T-helper 2 cell treated with Interferon-gamma antibody and Interleukin-4, amounts not matched to agents 5 μg/mL and 100 μg/mL, for 36 hours (primary cell): ENCODE data around the gene PTMS.

Experiments used
- DNase-seq: peaks from one replicate; pipeline ENCODE4 v3.0.0; 2021; ENCODE audit warnings: low spot score
- H3K27ac Mint-ChIP-seq: one replicate; pipeline ENCODE4 v1.8.0; 2021; ENCODE audit warnings: mild to moderate bottlenecking, mixed read lengths
- H3K27me3 Mint-ChIP-seq: one replicate; pipeline ENCODE4 v1.8.0; 2021; ENCODE audit warnings: low read depth, mixed read lengths
- H3K36me3 Mint-ChIP-seq: one replicate; pipeline ENCODE4 v1.8.0; 2021; ENCODE audit warnings: low read depth, mixed read lengths
- H3K4me1 Mint-ChIP-seq: one replicate; pipeline ENCODE4 v1.8.0; 2021; ENCODE audit warnings: low read depth, mixed read lengths
- H3K4me3 Mint-ChIP-seq: one replicate; pipeline ENCODE4 v1.8.0; 2022; ENCODE audit warnings: mild to moderate bottlenecking, moderate library complexity, mixed read lengths
- H3K9me3 Mint-ChIP-seq: one replicate; pipeline ENCODE4 v1.8.0; 2021; ENCODE audit warnings: mixed read lengths

PTMS gene

DNA sequence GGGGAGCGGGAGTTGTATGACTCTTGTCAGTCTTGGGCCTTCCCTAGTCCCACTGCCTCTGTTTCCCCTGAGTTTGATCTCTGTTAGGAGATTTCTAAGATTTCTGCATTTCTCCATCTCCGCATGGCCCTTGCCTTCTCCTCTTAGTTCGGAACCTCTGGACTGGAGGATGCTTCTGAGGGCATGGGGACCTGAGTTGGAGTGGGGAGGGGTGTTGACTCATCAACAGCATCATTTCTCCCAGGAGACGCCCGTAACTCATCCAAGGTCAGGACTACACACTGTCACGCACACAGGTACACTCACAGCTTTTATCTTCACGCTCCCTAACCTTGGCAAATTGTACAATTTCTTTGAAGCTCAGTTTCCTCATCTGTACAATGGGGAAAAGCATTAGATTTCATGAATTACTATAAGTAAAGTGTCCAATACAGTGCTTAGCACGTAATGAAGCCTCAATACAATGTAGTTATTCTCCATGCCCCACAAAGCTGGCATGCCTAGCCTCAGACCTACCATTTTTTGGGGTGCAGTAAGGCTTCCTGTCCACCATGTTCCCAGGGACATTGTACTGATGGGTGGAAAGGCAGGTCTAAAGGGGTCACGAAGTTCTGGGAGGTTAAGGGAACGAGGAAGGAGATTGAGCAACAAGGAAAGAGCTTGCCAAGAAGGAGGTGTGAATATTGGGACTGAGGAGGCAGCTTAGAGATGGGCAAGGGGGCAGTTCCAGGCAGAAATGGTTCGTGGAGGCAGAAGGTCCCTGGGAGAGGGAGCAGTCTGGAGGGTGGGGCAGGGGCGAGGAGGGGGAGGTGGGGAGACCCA lies 5.6 kb downstream of the PTMS start:
- H3K27ac Mint-ChIP-seq, result peak overlapping the region; percentile 73
- H3K4me1 Mint-ChIP-seq, result peaks cover 58% of the 10 kb centered on the region
- DNase-seq, result no peak
- H3K27me3 Mint-ChIP-seq, result no peaks in the 10 kb centered on the region
- H3K36me3 Mint-ChIP-seq, result peaks cover 2% of the 10 kb centered on the region
- H3K9me3 Mint-ChIP-seq, result no peaks in the 10 kb centered on the region
- H3K4me3 Mint-ChIP-seq, result peak overlapping the region; percentile 70

DNA sequence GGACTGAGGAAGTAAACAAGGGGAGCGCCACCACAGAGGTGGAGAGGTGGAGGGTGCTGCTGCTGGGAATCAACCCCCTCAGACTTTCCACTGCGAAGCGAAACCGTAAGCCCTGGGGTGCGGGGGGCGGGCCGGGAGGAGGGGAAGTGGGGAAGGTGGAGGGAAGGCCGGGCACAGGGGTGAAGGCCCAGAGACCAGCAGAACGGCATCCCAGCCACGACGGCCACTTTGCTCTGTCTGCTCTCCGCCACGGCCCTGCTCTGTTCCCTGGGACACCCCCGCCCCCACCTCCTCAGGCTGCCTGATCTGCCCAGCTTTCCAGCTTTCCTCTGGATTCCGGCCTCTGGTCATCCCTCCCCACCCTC lies 6.2 kb downstream of the PTMS start, which contains the start of gene LAG3:
Gene LAG3 (plus strand): TSS at position 190 of the 365 bp plus-strand sequence. CDS start 333 bp downstream, outside the sequence.
- H3K9me3 Mint-ChIP-seq, result no peaks in the 10 kb centered on the region
- peak within 1 kb of the TSS; percentile 73 for H3K27ac Mint-ChIP-seq
- DNase-seq, result peak; percentile 63
- peaks cover 53% of the 10 kb centered on the region for H3K4me1 Mint-ChIP-seq
- peak within 1 kb of the TSS; percentile 70 for H3K4me3 Mint-ChIP-seq
- peaks cover 2% of the 10 kb centered on the region for H3K36me3 Mint-ChIP-seq
- no peaks in the 10 kb centered on the region for H3K27me3 Mint-ChIP-seq

DNA sequence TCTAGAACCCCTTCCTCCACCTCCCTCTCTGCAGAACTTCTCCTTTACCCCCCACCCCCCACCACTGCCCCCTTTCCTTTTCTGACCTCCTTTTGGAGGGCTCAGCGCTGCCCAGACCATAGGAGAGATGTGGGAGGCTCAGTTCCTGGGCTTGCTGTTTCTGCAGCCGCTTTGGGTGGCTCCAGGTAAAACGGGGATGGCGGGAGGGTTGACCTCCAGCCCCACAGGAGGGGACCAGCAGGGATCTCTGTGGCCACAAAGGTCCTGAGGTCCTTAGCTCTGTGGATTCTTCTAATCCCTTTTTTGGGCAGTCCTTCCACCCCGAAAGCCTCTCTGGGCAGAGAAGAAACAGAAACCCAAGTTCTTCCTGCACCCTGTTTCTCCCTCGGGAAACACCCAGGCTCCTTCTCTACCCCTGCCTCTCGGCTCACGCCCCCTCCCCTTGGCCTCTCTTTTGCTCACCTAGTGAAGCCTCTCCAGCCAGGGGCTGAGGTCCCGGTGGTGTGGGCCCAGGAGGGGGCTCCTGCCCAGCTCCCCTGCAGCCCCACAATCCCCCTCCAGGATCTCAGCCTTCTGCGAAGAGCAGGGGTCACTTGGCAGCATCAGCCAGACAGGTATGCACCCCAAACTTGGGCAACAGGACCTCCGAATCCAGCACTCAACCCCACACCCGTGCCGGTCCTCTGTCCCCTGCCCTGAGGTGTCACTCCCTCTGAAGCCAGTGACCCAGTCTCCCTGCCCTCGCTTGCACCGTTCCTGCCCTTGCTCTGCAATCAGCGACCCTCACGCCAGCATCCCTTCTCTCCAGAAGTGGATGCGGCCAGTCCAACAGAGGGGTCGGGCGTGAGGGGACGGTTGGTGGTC lies 6.8 kb downstream of the PTMS start:
- Mint-ChIP-seq H3K9me3 (no peaks in the 10 kb centered on the region), H3K4me3 (peak overlapping the region; percentile 70), H3K36me3 (peaks cover 2% of the 10 kb centered on the region), H3K27ac (peak overlapping the region; percentile 56), H3K4me1 (peaks cover 49% of the 10 kb centered on the region), H3K27me3 (no peaks in the 10 kb centered on the region)
- no peak for DNase-seq

DNA sequence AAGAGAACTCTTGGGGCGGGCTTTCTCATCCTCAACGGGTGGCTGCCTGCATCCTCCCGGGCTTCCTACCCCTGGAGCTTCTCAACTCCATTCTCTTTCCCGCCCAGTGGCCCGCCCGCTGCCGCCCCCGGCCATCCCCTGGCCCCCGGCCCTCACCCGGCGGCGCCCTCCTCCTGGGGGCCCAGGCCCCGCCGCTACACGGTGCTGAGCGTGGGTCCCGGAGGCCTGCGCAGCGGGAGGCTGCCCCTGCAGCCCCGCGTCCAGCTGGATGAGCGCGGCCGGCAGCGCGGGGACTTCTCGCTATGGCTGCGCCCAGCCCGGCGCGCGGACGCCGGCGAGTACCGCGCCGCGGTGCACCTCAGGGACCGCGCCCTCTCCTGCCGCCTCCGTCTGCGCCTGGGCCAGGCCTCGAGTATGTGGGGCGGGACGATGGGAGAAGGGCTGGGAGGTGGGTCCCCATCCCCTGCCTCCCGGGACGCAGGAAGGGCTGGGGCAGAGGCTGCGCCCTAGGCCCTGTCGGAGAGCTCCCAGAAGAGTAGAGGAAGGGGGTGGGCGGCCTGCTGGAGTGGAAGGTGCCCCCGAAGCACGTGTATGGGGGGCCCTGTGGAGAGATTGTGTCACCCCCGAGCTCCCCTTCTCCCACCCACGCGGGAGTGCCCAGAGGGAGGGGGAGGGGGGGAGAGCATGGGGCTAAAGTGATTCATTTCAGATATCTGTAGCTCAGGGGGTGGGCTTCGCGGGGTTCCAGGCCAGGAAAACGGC lies 7.6 kb downstream of the PTMS start:
- H3K9me3 Mint-ChIP-seq, result no peaks in the 10 kb centered on the region
- peaks cover 47% of the 10 kb centered on the region for H3K4me1 Mint-ChIP-seq
- peak overlapping the region; percentile 54 for H3K27ac Mint-ChIP-seq
- DNase-seq, result peak; percentile 43
- peaks cover 4% of the 10 kb centered on the region for H3K36me3 Mint-ChIP-seq
- peak overlapping the region; percentile 70 for H3K4me3 Mint-ChIP-seq
- peaks cover 2% of the 10 kb centered on the region for H3K27me3 Mint-ChIP-seq

DNA sequence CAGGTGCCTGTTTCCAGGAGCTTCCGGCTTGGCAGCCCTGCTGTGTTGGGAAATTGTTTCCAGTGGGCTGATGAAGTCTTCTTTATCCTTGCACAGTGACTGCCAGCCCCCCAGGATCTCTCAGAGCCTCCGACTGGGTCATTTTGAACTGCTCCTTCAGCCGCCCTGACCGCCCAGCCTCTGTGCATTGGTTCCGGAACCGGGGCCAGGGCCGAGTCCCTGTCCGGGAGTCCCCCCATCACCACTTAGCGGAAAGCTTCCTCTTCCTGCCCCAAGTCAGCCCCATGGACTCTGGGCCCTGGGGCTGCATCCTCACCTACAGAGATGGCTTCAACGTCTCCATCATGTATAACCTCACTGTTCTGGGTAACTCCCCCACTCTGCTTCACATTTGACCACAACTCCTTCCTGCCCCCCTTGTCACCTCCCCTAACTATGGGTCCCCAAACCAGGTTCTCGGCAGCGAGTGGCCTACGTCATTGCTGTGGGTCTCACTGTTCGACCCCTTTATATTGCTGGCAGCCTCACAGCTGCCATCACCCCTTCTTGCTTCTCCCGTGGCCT lies 8.4 kb downstream of the PTMS start:
- no peak for DNase-seq
- Mint-ChIP-seq H3K4me1 (peaks cover 48% of the 10 kb centered on the region), H3K4me3 (peak overlapping the region; percentile 60), H3K27ac (peak overlapping the region; percentile 73), H3K27me3 (peaks cover 2% of the 10 kb centered on the region), H3K9me3 (no peaks in the 10 kb centered on the region), H3K36me3 (peaks cover 2% of the 10 kb centered on the region)

DNA sequence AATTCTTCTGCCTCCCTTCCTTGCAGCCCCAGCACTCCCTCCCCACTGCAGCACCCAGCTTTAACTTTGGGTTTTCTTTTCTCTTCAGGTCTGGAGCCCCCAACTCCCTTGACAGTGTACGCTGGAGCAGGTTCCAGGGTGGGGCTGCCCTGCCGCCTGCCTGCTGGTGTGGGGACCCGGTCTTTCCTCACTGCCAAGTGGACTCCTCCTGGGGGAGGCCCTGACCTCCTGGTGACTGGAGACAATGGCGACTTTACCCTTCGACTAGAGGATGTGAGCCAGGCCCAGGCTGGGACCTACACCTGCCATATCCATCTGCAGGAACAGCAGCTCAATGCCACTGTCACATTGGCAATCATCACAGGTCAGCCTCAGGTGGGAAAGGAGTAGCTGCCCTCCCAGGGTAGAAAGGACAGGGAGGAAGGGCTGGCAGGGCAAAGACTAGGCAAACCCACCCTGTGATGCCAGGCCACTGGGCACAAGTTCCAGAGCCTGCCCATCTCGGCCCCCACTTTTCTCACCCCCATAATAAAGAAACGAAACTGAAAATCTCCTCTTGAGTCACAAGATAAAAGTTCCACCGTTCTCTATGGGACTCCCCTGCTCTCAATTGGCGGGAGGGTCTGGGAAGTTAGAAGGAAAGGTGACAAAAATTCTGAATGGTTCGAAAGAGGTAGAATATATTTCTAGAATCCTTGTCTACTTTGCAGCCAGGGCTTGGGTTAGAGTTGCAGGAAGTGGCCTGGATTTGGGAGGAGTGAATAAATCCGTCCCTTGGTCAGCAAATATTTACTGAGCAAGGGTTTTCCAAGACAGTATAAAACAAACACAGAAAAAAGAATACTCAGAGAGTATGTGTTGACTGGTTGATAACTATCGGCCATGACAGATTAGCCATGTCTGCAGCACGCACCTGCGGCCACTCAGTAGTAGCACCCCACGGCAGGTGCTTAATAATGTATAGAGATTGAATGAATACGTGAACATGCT lies 9.3 kb downstream of the PTMS start:
- H3K27ac Mint-ChIP-seq, result peak overlapping the region; percentile 73
- H3K27me3 Mint-ChIP-seq, result peaks cover 2% of the 10 kb centered on the region
- peaks cover 51% of the 10 kb centered on the region for H3K4me1 Mint-ChIP-seq

DNA sequence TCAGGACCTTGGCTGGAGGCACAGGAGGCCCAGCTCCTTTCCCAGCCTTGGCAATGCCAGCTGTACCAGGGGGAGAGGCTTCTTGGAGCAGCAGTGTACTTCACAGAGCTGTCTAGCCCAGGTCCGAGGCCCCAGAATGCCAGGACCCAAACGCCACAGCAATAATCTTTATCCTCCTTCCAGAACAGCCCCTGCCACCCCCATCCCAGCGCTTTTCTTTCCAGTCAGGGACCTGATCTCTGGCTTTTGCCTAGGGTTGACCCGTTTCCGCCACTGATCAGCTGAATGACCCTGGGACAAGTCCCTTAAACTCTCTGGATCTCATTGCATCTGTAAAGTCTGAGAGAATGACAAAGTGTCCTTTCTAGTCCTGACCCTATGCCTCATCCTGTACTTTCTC lies 11.2 kb downstream of the PTMS start:
- H3K36me3 Mint-ChIP-seq, result peaks cover 2% of the 10 kb centered on the region
- H3K9me3 Mint-ChIP-seq, result no peaks in the 10 kb centered on the region
- no peak overlapping the region for H3K27ac Mint-ChIP-seq
- H3K27me3 Mint-ChIP-seq, result peaks cover 2% of the 10 kb centered on the region
- no peak overlapping the region for H3K4me3 Mint-ChIP-seq
- H3K4me1 Mint-ChIP-seq, result peaks cover 44% of the 10 kb centered on the region
- DNase-seq, result no peak

More for the DNA sequence above, 9.3 kb downstream of the PTMS start:
- H3K9me3 Mint-ChIP-seq, result no peaks in the 10 kb centered on the region
- peaks cover 2% of the 10 kb centered on the region for H3K36me3 Mint-ChIP-seq
- no peak for DNase-seq
- peak overlapping the region; percentile 60 for H3K4me3 Mint-ChIP-seq

DNA sequence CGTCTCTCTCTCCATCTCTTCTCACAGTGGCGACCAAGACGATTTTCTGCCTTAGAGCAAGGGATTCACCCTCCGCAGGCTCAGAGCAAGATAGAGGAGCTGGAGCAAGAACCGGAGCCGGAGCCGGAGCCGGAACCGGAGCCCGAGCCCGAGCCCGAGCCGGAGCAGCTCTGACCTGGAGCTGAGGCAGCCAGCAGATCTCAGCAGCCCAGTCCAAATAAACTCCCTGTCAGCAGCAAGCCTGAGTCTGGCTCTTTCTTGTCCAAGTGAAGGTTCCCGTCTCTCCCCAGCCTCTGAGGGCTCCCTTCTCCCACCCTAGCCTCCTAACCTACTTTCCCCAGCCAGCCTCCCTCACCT lies 12.0 kb downstream of the PTMS start:
- peaks cover 2% of the 10 kb centered on the region for H3K27me3 Mint-ChIP-seq
- peak overlapping the region; percentile 78 for H3K4me3 Mint-ChIP-seq
- no peak for DNase-seq
- H3K27ac Mint-ChIP-seq, result peak overlapping the region; percentile 66
- H3K9me3 Mint-ChIP-seq, result no peaks in the 10 kb centered on the region
- H3K36me3 Mint-ChIP-seq, result peaks cover 2% of the 10 kb centered on the region
- peaks cover 49% of the 10 kb centered on the region for H3K4me1 Mint-ChIP-seq

DNA sequence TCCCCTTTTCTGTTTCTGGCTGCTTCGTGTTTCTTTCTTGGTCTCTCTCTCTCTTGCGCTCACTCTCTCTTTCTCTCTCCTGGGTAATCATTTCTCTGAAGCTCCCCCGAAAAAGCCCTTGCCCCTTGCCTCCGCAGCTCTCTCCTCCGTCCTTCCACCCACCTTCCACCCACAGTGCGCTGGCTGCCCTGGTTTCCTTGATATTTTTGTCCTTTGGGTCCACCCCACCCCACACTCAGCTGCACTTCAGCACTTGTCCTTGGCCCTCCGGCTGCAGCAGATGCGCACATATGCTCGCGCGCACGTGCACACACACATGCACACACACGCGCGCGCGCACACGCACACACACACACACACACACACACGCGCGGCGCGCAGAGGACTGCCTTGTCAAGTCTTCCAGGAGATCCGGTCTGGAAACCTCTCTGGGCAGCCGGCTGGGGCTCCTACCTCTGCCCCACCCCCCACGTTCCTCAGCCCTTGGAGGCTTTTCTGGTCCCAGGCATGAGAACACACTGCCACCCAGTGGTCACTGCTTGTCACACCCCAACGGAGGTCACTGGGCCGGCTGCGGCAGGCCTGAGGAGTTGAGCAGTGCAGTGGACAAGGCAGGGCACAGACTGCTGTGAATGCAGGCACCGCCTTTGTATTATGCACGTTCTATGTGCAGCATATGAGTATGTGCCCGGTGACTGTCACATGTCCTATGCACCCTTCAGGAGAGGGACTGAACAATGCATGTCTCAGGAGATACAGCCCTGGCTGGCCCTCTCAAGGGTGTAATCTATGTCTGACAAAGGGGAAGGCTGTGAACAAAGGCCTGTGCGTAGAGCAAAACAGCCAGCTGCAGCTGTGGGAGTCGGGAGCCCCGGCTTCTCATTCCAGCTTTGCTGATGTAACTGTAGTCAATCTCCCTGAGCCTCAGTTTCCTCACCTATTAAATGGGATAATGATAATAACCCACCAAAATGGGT lies 12.7 kb downstream of the PTMS start:
- Mint-ChIP-seq H3K4me3 (peak overlapping the region; percentile 78), H3K27ac (peak overlapping the region; percentile 66), H3K36me3 (peaks cover 2% of the 10 kb centered on the region), H3K9me3 (no peaks in the 10 kb centered on the region), H3K4me1 (peaks cover 52% of the 10 kb centered on the region), H3K27me3 (peaks cover 2% of the 10 kb centered on the region)
- DNase-seq, result peak; percentile 88

DNA sequence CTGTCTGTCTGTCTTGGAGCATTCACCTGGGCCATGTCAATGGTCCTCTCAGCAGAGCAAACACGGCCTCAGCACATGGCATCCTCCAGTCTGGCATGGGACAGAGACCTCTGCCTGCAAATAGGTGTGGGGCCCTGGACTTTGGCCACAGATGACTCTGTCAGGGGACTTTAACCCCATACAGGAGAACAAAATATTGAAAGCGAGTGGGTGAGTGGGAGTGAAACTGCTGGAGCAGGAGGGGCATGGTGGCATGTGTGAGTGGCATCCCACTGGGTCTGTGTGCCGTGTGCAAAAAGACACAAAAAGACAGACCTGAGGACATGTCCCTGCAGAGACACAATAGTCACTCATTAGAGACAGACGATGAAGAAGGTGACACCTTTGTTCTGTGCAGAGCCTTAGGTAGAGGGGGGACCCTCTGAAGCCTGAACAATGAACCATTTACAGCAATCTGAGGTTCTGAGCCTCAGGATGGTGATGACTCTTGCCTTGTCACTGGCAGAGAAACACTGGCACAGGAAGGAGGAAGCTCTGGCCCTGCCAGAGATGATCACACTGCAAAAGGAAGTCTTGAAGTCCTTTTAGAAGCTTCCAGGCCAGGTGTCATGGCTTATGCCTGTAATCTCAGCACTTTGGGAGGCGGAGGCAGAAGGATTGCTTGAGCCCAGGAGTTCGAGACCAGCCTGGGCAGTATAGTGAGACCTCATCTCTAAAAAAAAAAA lies 13.7 kb downstream of the PTMS start:
- Mint-ChIP-seq H3K36me3 (peaks cover 2% of the 10 kb centered on the region), H3K4me1 (peaks cover 53% of the 10 kb centered on the region), H3K4me3 (no peak overlapping the region), H3K27me3 (peaks cover 2% of the 10 kb centered on the region), H3K9me3 (no peaks in the 10 kb centered on the region), H3K27ac (peak overlapping the region; percentile 50)
- no peak for DNase-seq

DNA sequence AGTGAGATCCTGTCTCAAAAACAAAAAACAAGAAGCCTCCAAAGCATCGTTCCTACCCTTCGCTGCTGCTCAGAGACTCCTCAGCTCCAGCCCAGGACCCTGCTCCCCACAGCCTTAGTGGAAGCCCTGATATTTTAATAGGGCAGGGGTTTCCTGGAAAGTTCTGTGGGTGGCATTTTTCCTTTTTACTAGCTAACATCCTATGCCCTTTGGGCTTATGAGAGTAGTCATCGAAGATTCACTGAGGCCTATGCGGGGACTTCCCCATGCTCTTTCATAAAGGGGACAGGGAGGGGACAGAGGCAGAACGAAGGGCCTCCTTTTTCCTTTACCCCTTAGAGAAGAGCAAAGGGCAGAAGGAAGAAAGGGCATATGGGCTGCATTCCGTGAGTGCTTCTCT lies 14.4 kb downstream of the PTMS start:
- peak; percentile 71 for DNase-seq
- H3K36me3 Mint-ChIP-seq, result peaks cover 2% of the 10 kb centered on the region
- H3K27me3 Mint-ChIP-seq, result peaks cover 2% of the 10 kb centered on the region
- H3K27ac Mint-ChIP-seq, result peak overlapping the region; percentile 70
- H3K9me3 Mint-ChIP-seq, result no peaks in the 10 kb centered on the region
- H3K4me1 Mint-ChIP-seq, result peaks cover 46% of the 10 kb centered on the region
- no peak overlapping the region for H3K4me3 Mint-ChIP-seq
